Sigmoid colon (tissue), 7 donors: ENCODE data around the gene CGB2. TPM values are rescaled to one million over a fixed set of nuclear protein-coding genes. Genes with fewer than 3 reads are reported as not detected.

Experiments
- DNase-seq: peaks from one replicate; pipeline ENCODE4 v3.0.0-alpha.2; 2019
- H3K27ac ChIP-seq, 4 donors: fragments of 200-600 bp; sonication (generic); one replicate each; pipeline ENCODE4 v1.5.1; 2016 to 2019; ENCODE audit warnings: mild to moderate bottlenecking in 1 of 4
- H3K27me3 ChIP-seq, 3 donors: fragments of 200-600 bp; sonication (generic); one replicate each; pipeline ENCODE4 v1.5.1; 2019; ENCODE audit warnings: mild to moderate bottlenecking in 1 of 3
- H3K36me3 ChIP-seq, 4 donors: fragments of 200-600 bp; sonication (generic); one replicate each; pipeline ENCODE4 v1.5.1; 2016 to 2019
- H3K4me1 ChIP-seq, 4 donors: fragments of 200-600 bp; sonication (generic); one replicate each; pipeline ENCODE4 v1.5.1; 2017 to 2019
- H3K4me3 ChIP-seq, 4 donors: fragments of 200-600 bp; sonication (generic); one replicate each; pipeline ENCODE4 v1.5.1; 2017 to 2019; ENCODE audit warnings: mild to moderate bottlenecking in 2 of 4, moderate library complexity in 1 of 4
- H3K9me3 ChIP-seq, 4 donors: fragments of 200-600 bp in 3 of 4; sonication (generic) in 3 of 4; one replicate each; pipeline versions ENCODE4 v1.5.1 to v1.6.1; 2013 to 2019
- EP300 ChIP-seq, 4 donors: sonication (generic); formaldehyde crosslinking; IDR thresholded peaks; one replicate each; pipeline ENCODE4 v1.6.1; 2017; ENCODE audit warnings: antibody characterized with exemption in 4 of 4
- POLR2A ChIP-seq, 2 donors: fragments of 450-650 bp; IDR thresholded peaks; one replicate each; pipeline ENCODE4 v1.6.1; 2016; ENCODE audit warnings: antibody characterized with exemption in 2 of 2, mild to moderate bottlenecking in 2 of 2, moderate library complexity in 2 of 2
- POLR2AphosphoS5 ChIP-seq, 4 donors: sonication (generic); formaldehyde crosslinking; IDR thresholded peaks; one replicate each; pipeline ENCODE4 v1.6.1; 2017; ENCODE audit warnings: antibody characterized with exemption in 4 of 4
- WGBS, 2 donors: extraction: QIAGEN DNeasy Blood & Tissue Kit; methylation state at CpG; one replicate each; pipeline ENCODE4 v1.1.7; 2013; 5-methylcytosine and 5-hydroxymethylcytosine counted together
- intact Hi-C: fragments of 100-400 bp; cut with DNase I; formaldehyde crosslinking; loops from one replicate; pipeline ENCODE4 v1.15.1; 2023
- polyA plus RNA-seq, 3 donors: library from polyadenylated mRNA; stranded (reverse); fragments of 200-250 nt; gene quantifications; one replicate each; pipeline ENCODE4 v1.2.3, GENCODE V29; 2013
- total RNA-seq, 4 donors: library from RNA; depleted of rRNA; stranded (reverse); fragments of >200 nt; gene quantifications; one replicate each; pipeline ENCODE4 v1.1.0, GENCODE V29; 2016
- TF ChIP-seq, protein P1 (sequence below), 4 experiments: fragments of 450-650 bp in 3 of 4; fragments of 200-600 bp in 1 of 4; IDR thresholded peaks; one replicate each; pipeline ENCODE4 v1.5.1; 2016 to 2019; ENCODE audit warnings: antibody characterized with exemption in 4 of 4, mild to moderate bottlenecking in 3 of 4, moderate library complexity in 2 of 4
- donor health status: healthy with polysubstance abuse.
- donor health status: Bipolar disorder and iron deficiency.
- donor health status: healthy.

Gene CGB2
- total and polyA plus RNA-seq, 7 donors: 3.0 TPM; not detected in 6

- Histone ChIP-seq H3K4me3 (no peak overlapping the region), H3K36me3 (no peaks in the 10 kb centered on the region), H3K27me3 (peaks cover 16 to 97% (median 72%) of the 10 kb centered on the region in 3 donors), H3K4me1 (peaks cover 0 to 18% (median 12%) of the 10 kb centered on the region in 4 donors), H3K27ac (no peak overlapping the region), H3K9me3 (no peaks in the 10 kb centered on the region)
- no peak for TF ChIP-seq EP300 (IDR thresholded peaks at IDR 0.05)
- no peak for TF ChIP-seq POLR2A (IDR thresholded peaks at IDR 0.05)
- TF ChIP-seq, protein P1, sequence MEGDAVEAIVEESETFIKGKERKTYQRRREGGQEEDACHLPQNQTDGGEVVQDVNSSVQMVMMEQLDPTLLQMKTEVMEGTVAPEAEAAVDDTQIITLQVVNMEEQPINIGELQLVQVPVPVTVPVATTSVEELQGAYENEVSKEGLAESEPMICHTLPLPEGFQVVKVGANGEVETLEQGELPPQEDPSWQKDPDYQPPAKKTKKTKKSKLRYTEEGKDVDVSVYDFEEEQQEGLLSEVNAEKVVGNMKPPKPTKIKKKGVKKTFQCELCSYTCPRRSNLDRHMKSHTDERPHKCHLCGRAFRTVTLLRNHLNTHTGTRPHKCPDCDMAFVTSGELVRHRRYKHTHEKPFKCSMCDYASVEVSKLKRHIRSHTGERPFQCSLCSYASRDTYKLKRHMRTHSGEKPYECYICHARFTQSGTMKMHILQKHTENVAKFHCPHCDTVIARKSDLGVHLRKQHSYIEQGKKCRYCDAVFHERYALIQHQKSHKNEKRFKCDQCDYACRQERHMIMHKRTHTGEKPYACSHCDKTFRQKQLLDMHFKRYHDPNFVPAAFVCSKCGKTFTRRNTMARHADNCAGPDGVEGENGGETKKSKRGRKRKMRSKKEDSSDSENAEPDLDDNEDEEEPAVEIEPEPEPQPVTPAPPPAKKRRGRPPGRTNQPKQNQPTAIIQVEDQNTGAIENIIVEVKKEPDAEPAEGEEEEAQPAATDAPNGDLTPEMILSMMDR (IDR thresholded peaks at IDR 0.05): no peak
- TF ChIP-seq POLR2AphosphoS5 (IDR thresholded peaks at IDR 0.05): no peak
- intact Hi-C loops: no loop called here
- no peak for DNase-seq
- WGBS, 2 donors: 51 to 57% methylated on average over 3 of the region's 3 CpGs
Observed at GRCh38 chr19:49067554-49067953, 35.9 kb downstream of the CGB2 start.

DNA sequence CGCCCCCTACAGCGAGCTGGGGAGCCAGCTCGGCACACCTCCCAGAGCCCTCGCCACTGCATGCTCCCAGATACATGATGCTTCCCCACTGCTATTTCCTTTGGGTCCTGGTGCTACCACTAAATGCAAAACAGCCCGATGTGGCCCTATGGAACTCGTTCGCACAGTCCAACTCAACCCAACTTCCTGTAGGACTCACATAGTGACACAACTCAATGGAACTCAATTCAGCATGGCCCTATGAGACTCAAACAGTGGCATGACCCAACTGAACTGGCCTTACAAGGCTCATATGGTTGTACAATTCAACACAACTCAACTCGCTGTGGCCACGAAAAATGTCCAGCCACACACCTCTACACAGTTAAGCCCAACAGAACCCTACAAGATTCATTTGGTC is 37.3 kb downstream of the CGB2 start:
- TF ChIP-seq, protein P1 (IDR thresholded peaks at IDR 0.05): no peak
- TF ChIP-seq POLR2A (IDR thresholded peaks at IDR 0.05) (no peak), EP300 (IDR thresholded peaks at IDR 0.05) (no peak), POLR2AphosphoS5 (IDR thresholded peaks at IDR 0.05) (no peak)
- H3K27me3 ChIP-seq: peaks cover 24 to 97% (median 73%) of the 10 kb centered on the region in 3 donors
- DNase-seq: no peak

GRCh38 chr19:49070416-49070815 is 38.7 kb downstream of the CGB2 start:
- H3K4me1 ChIP-seq: peaks cover 0 to 8% (median 6%) of the 10 kb centered on the region in 4 donors
- DNase-seq: no peak
- no peaks in the 10 kb centered on the region for H3K36me3 ChIP-seq
- TF ChIP-seq, protein P1 (IDR thresholded peaks at IDR 0.05): no peak
- no peak for TF ChIP-seq POLR2AphosphoS5 (IDR thresholded peaks at IDR 0.05)
- TF ChIP-seq EP300 (IDR thresholded peaks at IDR 0.05): no peak
- no peak for TF ChIP-seq POLR2A (IDR thresholded peaks at IDR 0.05)
- no peaks in the 10 kb centered on the region for H3K9me3 ChIP-seq
- H3K4me3 ChIP-seq: no peak overlapping the region
- H3K27ac ChIP-seq: no peak overlapping the region
- peaks cover 17 to 90% (median 65%) of the 10 kb centered on the region in 3 donors for H3K27me3 ChIP-seq
- intact Hi-C loops: no loop called here
- WGBS, 2 donors: 95 to 96% methylated on average over 21 of the region's 21 CpGs

More for the DNA sequence above, 37.3 kb downstream of the CGB2 start:
- no peak overlapping the region for H3K4me3 ChIP-seq
- H3K27ac ChIP-seq: no peak overlapping the region
- H3K4me1 ChIP-seq: peaks cover 0 to 18% (median 12%) of the 10 kb centered on the region in 4 donors
- WGBS, 2 donors: 92 to 93% methylated on average over 9 of the region's 9 CpGs
- H3K9me3 ChIP-seq: no peaks in the 10 kb centered on the region
- no peaks in the 10 kb centered on the region for H3K36me3 ChIP-seq
- intact Hi-C loops: no loop called here

DNA sequence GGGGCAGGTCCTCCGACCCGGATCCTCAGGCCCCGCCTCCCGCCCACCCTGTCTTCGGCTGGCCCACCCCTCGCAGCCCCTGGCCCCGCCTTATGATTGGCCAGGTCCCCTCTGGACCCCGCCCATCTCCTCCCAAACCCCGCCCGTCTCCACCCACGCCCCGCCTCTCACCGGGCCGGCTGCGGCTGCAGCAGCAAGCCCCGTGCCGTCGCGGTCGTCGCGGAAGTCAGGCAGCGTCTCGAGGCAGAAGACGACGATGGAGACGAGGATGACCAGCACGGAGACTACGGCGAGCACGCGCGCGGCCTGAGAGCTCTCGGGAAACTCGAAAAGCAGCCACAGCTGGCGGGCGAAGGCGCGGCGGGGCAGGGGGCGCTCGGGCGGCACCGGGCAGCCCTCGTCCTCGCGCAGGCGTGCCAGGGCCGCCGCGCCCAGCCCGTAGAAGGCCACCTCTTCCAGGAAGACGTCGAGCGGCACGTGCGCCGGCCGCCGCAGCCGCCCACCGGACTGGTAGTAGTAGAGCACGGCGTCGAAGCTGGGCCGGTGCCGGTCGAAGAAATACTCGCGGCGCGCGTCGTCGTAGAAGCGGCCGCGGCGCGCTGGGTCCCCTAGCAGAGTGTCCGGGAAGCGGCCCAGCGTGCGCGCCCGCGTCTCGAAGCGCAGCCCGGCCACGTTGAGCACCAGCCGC is 40.3 kb downstream of the CGB2 start:
- DNase-seq: no peak
- Histone ChIP-seq H3K27ac (no peak overlapping the region), H3K4me1 (peaks cover 0 to 8% (median 6%) of the 10 kb centered on the region in 4 donors), H3K9me3 (no peaks in the 10 kb centered on the region), H3K4me3 (no peak overlapping the region), H3K27me3 (peaks cover 17 to 75% (median 58%) of the 10 kb centered on the region in 3 donors), H3K36me3 (no peaks in the 10 kb centered on the region)
- intact Hi-C loops: no loop called here
- 6 to 10% methylated on average over 93 of the region's 93 CpGs for whole genome bisulfite sequencing, 2 donors
- TF ChIP-seq, protein P1 (IDR thresholded peaks at IDR 0.05): no peak
- TF ChIP-seq EP300 (IDR thresholded peaks at IDR 0.05): no peak
- no peak for TF ChIP-seq POLR2AphosphoS5 (IDR thresholded peaks at IDR 0.05)
- TF ChIP-seq POLR2A (IDR thresholded peaks at IDR 0.05): no peak
